OCI-LY3 (cell line): Measurements from ENCODE around the gene CCDC85A.

Source experiments
- CTCF ChIP-seq: fragments of 200-600, 300-600 bp; sonication (generic); IDR thresholded peaks from 2 replicates; pipeline ENCODE4 v1.5.1; 2014; ENCODE audit warnings: antibody characterized with exemption, low read length, low read depth
- EZH2phosphoT487 ChIP-seq: fragments of 200-600 bp; shearing (Covaris generic); IDR thresholded peaks from 2 replicates; pipeline ENCODE4 v1.6.1; 2018; ENCODE audit warnings: antibody characterized with exemption, mixed run types, low read depth

GRCh38 chr2:56208380-56208779, 24.6 kb downstream of the CCDC85A start:
- TF ChIP-seq CTCF (no peak), EZH2phosphoT487 (no peak)
